GM19468 (cell line): ENCODE data around the gene CAMTA1.
"Not testable (repeated sequence)": the region's sequence is repeated elsewhere in the genome, so short reads cannot be mapped to it uniquely, and the experiment has no call there.

Source experiments
- ATAC-seq: cut with Tn5 transposase; IDR thresholded peaks from one replicate; pipeline ENCODE4 v1.9.1; 2021; ENCODE audit warnings: mild to moderate bottlenecking, moderate library complexity, moderate number of reproducible peaks; ENCODE audit not compliant: unreplicated experiment; ENCODE audit errors: extremely low read depth

CAMTA1 gene

DNA sequence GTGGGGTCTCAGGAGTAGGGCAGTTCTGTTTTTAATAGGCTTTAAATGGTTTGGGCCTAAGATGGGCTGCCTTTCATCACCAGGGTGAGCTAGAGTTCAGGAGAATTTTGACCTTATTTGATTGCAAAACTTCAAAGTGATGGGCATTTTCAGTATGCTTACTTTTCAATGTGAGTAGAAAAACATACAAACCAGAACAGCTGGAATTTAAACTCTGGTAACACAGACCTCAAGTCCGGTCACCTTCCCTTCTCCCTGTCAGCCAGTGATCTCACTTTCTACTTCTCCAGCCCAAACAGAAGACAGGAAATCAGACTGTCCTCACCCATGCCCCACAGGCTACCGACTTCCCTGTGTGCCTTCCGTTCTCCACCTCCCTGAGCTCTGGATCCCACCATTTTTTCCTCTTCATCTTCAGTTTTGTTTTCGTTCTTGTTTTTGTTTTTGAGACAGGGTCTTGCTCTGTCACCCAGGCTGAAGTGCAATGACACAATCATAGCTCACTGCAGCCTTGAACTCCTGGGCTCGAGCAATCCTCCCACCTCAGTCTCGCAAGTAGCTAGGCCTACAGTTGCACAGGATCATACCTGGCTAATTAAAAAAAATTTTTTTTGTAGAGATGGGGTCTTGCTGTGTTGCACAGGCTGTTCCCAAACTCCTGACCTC lies 374.0 kb downstream of the CAMTA1 start:
- no peak for ATAC-seq

DNA sequence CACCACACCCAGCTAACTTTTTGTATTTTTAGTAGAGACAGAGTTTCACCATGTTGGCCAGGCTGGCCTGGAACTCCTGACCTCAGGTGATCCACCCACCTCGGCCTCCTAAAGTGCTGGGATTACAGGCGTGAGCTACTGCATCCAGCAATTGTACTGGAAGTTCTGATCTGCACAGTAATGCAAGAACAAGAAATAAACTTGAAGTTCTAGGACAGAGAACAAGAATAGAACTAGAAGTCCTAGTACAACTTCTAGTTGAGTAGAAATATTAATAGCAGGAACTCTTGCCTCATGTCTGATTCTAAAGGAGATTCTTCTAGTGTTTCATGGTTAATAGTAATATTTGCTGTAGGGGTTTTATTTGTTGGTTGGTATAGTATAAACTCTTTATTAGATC lies 383.3 kb downstream of the CAMTA1 start:
- not testable (repeated sequence) for ATAC-seq

DNA sequence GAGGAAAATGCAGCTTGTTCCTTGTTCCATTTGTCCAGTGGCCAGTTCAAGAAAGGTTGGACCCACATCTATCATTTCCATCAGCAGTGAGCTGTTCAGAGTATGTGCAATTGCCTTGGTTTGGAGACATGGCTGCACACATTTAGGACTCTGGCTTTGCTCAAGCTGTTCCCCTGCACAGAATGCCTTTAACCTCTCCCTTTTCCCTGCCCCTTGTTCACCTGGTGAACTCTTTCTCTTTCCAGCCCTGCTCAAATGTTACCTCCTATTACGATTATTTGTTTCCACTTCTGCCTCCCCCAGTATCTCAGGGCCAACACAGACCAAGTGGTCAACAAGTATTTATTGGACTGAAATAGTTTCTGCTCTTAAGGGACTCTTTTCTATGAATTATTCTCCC lies 385.9 kb downstream of the CAMTA1 start:
- ATAC-seq = no peak

DNA sequence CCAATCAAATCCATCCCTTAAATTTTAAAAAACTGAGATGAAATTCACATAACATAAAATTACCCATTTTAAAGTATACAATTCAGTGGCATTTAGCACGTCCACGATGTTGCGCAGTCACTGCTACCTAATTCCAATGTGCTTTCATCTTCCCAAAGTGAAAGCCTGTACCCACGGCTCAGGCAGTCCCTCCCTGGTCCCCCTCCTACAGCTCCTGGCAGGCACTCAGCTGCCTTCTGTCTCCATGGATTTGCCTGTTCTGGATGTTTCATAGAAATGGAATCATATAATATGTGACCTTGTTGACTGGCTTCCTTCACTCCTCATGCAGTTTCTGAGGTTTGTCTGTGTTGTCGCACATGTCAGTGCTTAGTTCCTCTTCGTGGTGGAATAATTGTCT lies 386.3 kb downstream of the CAMTA1 start:
- no peak for ATAC-seq

DNA sequence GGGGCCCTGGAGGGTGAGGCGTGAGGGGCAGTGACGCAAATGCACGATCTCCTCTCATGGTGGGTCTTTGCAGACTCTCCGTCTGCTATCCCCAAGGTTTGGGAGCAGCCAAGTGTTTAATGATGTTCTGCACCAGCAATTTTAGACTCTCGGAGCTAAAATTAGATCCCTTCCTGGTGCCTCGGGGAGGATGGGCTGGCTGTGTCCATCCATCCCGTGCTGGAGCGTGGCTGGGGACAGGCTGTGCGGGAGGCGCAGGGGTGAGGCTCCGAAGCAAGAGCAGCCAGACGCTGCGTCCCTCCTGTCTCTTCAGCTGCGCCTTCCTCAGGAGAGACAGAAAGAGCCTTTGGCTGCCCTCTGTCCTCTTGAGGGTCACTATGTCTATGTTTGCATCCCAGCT lies 387.6 kb downstream of the CAMTA1 start:
- no peak for ATAC-seq

GRCh38 chr1:7174561-7174960 lies 389.3 kb downstream of the CAMTA1 start:
- ATAC-seq = no peak

GRCh38 chr1:7174980-7175906 lies 390.0 kb downstream of the CAMTA1 start:
- ATAC-seq = no peak

GRCh38 chr1:7177021-7177420 lies 391.8 kb downstream of the CAMTA1 start:
- no peak for ATAC-seq

DNA sequence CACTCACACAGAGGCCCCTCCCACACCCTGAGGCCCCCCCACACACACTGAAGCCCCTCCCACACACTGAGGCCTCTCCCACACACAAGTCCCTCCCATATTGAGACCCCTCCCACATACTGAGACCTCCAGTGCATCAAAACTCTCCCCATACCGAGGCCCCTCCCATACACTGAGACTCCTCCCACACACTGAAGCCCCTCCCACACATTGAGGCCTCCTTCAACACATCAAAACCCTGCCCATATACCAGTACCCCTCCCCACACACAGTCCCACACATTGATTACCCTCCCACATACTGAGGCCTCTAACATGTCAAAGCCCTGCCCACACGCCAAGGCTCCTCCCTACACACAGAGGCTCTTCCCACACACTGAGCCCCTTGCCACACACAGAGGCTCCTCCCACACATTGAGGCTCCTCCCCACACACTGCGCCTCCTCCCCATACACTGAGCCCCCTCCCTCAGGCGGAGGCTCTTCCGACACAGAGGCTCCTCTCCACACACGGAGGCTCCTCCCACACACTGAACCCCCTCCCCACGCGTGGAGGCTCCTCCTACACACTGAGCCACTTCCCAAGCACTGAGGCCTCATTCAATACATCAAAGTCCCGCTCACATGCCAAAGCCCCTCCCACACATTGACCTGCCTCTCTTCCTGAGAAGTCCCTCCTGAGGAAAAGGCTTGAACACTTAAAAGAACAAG lies 392.3 kb downstream of the CAMTA1 start:
- no peak for ATAC-seq

DNA sequence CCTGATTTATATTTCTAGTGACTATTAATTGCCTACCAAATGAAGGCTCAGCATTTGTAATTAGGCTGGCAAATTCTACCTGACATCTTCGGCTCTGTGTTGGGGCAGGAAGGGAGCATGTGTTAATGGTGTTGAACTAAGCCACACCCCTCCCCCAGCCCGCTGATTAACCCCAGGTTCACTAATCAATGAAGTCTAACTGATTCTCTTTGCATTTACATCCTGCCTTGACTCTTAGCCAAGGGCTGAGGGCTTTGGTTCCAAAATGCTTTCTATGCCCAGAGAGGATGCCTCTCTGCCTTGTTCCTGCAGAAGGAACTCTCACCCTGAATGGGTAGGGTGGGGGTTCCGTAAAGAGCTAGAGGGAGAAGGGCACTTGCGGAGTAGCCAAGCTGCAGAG lies 393.1 kb downstream of the CAMTA1 start:
- ATAC-seq = no peak

DNA sequence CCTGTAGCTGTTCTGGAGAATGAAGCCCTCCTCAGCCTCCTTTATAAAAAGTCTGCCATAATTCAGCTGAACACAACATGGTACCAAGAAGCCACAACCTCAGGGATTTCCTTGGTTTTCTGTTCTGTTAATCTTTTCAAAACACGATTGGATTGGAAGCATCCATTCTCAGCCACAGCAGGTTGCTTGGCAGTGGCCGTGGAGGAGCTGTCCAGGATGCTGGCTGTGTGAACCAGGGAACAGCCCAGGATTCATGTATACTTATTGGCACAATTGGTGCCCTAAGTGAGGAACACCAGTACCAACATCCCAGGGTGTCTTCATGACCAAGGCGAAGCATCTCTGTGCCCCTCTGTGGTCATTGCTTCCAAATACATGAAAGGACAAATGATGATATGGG lies 393.5 kb downstream of the CAMTA1 start:
- no peak for ATAC-seq

DNA sequence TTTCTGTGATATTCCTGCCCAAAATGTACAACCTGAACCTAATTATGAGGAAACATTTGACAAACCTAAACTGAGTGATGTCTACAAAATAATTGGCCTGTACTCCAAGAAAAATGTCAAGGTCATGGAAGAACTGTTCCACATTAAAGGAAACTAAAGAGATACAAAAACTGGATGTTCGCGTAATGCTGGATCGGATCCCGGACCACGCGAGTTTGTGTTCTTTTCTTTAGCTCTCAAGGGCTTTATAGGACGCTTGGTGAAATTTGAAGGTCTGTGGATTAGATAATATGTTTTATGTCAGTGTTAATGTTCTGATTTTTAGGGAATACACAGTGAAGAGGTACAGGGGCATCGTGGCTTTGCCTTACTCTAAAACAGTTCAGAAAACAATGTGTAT lies 400.5 kb downstream of the CAMTA1 start:
- no peak for ATAC-seq

DNA sequence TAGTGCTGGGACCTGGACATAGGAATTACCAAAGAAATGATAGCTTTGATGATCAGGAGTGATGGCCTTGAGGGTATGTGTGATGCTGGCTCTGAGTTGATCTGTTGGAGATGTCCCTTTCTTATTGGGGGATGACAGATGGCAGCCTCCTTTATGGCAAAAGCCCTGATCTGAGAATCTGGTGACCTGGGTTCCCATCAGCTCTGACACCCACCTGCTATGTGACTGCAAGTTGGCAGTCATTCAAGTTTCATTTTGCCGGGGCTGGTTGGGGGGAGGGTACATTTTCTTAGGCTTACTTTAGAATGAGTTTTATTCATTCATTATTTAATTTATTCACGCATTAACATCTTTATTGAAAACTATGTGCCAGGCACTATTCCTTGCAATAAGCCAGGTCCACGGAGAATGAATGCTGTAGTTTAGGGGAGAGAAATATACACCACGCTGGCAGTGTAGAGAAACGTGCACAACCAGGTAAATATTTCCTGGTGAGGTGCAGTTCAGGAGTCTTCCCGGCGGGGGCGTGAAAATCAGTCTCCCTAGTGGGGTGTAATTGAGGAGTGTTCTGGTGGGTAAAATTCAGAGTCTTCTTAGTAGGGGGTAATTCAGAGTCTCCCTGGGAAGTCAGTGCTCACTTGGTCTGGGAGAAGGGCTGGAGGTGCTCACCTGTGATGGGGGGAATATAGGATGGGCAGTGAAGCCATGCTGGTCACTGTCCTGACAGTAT lies 401.3 kb downstream of the CAMTA1 start:
- ATAC-seq = no peak

GRCh38 chr1:7187112-7187493 lies 401.8 kb downstream of the CAMTA1 start:
- ATAC-seq = no peak

- ATAC-seq = no peak
These were observed 405.0 kb downstream of the CAMTA1 start for GRCh38 chr1:7190261-7190660.

DNA sequence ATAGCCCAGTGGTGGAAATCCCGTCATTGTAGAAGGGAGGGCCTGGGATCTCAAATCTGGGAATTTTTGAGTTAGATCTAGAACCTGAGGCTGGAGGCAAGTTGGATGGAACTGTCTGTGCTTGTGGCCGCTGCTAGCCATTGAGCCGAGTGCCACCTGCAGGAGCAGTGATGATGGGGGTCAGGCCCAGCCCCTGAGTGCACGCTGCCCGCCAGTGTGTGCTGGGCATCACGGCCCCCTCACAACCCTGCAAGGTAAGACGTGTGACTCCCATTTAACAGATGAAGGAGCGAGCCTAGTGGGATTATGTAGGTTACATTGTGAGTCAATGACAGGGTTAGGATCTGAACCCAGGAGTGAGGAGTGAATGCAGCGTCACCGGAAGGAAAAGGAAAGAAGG lies 407.2 kb downstream of the CAMTA1 start:
- ATAC-seq = no peak

- ATAC-seq = no peak
These were observed 411.0 kb downstream of the CAMTA1 start for GRCh38 chr1:7196036-7196911.

DNA sequence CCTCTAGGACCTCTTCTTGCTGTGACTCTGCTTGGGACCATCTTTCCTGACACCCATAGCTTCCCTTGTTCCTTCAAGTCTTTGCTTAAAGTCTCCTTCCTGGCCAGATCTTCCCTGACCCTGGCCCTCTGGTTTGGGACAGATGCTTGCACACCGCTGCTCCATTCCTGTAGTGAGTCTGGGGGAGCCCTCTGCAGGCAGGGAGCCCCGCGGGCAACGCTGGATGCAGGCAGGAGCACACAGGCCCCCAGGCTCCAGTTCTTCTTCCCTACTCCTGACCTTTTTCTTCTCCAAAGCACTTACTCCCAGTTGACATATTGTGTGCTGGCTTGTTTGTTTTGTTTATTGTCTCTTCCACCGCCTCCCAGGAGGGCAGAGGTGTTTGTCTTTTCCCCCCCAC lies 413.4 kb downstream of the CAMTA1 start:
- ATAC-seq = no peak

DNA sequence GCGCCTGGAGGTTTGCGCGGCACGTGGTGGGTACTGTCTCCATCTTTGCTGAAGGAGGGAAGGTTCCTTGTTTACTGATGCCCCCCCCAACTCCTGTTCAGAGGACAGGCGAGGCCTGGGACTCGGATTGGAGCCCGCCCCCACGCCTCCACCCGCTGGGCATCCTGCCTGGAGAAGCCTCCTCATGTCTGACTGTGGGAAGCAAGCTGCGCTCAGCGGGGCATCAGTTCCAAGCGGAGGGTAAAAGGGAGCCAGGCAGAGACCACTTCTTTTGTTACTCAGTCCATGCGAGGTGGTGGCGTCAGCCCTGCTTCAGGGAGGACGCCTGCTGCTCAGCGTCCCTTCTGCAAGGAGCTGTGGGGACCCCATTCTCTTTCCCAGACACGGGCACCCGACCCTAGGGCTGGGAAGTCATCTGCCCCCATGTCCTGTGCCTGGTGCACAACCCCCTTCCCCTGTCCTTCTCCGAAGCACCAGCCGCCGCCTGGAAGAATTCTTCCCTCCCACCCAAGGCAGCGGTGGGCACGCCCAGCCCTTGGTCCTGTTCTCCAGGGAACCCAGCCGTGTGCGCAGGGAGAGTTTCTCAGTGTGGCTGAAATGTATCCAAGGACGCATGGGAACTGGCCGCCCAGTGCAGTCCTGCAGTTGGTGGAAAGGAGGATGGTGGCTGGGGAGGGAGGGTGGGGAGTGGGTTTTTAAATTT lies 414.0 kb downstream of the CAMTA1 start:
- ATAC-seq = no peak
